EL (cell line): ENCODE results near the gene TMPRSS9.
"Not testable (repeated sequence)": the region's sequence is repeated elsewhere in the genome, so short reads cannot be mapped to it uniquely, and the experiment has no call there.

Experiments used
- DNase-seq: peaks from one replicate; pipeline ENCODE4 v3.0.0-alpha.2; 2016

Gene TMPRSS9

DNA sequence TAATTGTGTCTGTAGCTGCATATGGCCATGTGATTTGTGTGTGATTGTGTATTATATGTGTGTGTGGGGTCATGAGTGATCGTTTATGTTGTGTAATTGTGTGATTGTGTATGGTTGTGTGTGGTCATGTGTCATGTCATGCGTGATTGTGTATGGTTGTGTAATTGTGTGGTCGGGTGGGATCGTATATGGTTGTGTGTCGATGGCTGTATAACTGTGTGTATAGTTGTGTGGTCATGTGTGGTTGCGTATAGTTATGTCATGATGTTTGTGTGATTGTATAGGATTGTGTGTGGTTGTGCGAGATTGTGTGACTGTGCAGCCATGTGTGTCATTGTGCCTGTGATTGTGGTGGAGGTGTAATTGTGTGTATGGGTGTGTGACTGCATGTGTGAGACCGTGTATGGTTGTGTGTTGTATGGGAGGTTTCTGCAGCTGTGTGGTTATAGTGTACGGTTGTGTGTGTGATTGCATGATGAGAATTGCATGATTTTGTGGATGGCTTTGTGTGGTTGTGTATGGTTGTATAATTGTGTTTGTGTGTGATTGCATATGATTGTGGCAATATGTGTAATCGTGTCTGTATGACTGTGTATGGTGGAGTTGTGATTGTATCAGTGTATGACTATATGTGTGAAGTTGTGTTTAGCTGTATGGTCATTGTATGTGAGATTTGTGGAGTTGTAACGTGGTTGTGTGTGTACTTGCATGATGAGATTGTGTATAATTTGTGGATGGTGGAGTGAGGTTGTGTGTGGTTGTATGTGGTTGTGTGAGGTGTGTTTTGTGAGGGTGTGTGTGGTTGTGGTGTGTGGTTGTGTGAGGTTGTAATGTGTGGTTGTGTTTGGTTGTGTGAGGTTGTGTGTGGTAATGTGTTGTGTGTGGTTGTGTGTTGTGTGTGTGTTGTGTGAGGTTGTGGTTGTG lies 2.2 kb downstream of the TMPRSS9 start:
- no peak for DNase-seq

- no peak for DNase-seq
These were observed 2.9 kb downstream of the TMPRSS9 start for GRCh38 chr19:2362970-2363300.

- no peak for DNase-seq
These were observed 3.4 kb downstream of the TMPRSS9 start for GRCh38 chr19:2363419-2363818.

DNA sequence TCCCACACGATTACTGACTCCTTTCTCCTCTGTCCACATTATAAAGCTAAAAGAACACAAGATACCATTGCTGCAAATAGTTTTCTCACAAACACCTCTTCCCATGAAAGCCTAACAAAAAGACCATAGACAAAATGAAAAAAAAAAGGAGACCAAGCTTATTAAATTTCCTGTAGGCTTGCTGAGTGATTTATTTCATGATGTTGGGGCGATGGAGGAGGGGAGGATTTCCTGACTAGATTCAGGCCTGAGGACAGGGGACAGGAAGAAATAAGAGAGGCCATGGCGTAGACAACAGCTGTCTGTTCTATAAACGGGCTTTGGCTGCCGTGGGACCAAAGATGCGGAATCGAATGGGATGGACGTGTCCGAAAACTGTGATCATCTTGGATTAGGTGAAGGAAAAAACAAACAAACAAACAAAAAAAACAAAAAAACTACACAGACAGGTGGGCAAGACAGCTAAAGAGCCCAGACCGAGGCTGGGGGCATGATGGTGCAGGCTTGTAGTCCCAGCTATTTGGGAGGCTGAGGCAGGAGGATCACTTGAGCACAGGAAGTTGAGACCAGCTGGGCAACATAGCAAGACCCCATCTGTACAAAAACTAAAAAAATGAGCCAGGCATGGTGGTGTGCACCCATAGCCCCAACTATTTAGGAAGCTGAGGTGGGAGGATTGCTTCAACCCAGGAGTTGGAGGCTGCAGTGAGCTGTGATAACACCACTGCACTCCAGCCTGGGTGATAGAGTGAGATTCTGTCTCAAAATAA lies 5.3 kb downstream of the TMPRSS9 start:
- no peak for DNase-seq

- peak; percentile 83 for DNase-seq
These were observed 11.6 kb downstream of the TMPRSS9 start for GRCh38 chr19:2371656-2372055.

GRCh38 chr19:2372076-2372612 lies 12.1 kb downstream of the TMPRSS9 start:
- peak; percentile 28 for DNase-seq

DNA sequence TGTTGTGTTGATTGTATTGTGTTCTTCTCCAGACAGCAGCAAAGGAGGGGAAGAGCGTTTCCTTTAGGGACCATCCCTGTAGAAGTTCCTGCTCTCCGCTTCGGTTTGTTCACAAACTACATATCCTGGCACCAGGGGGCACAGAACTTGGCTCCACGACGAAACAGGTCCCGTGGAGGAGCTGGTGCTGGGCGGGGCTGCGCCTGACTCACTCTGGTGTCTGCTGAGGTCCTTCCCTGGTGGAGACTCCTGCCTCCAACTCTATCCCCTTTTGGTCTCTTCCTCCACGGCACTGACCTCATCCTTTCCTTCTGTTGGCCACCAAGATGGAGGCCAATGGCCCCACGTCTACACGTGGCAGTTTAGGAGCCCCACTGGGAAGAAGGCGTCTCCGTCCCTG lies 14.7 kb downstream of the TMPRSS9 start:
- DNase-seq: no peak

DNA sequence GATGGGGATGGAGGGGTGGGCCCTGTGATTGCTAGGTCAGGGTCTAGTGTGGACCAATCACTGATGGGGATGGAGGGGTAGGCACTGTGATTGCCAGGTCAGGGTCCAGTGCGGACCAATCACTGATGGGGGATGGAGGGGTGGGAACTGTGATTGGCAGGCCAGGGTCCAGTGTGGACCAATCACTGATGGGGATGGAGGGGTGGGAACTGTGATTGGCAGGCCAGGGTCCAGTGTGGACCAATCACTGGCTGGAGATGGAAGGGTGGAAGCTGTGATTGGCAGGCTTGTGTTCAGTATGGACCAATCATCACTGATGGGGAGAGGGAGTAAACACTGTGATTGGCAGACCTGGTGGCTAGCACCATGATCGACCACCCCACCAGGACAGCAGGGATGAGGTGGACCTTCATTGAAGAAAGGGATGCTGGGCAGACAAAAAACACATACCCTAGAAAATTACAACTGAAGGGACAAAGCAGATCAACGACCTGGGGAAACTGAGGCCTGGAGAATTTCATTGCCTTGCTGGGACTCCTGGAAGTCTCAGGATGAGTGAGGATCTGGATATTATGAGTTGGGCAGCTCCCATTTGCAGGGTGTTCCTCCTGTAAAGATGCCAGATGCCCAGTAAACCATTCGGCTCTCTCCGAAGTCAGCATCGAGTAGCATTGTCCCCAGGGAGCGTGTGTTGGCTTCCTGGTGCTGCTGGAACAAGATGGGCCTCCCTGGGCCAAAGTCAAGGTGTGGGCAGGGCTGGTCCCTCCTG lies 15.5 kb downstream of the TMPRSS9 start:
- no peak for DNase-seq

DNA sequence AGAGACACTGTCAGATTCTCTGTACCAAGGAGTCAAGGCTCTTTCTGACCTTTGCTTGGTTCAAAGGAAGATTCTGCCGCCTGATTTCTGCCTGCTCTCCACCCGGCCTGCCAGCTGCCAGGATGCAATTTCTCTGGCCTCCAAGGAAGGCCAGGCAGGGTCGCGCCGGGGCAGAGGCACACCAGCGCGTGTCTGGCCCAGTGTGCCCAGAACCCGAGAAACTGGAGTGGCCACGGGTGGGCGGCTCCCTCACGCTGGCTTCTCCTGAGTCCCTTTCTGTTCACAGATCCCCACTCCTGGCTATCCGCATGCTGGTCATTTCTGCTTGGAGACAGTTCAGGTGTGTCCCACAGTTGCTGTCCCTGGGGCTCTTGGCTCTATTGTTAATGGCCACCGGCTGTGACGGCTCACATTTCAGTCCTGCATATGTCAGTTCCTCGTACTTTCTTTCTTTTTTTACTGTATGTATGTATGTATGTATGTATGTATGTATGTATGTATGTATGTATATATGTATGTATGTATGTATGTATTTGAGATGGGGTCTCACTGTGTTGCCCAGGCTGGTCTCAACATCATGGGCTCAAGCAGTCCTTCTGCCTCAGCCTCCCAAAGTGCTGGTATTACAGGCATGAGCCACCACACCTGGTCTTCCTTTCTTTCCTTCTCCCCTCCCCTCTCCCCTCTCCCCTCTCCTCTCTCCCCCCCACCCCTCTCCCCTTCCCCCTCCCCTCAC lies 16.9 kb downstream of the TMPRSS9 start:
- no peak for DNase-seq

DNA sequence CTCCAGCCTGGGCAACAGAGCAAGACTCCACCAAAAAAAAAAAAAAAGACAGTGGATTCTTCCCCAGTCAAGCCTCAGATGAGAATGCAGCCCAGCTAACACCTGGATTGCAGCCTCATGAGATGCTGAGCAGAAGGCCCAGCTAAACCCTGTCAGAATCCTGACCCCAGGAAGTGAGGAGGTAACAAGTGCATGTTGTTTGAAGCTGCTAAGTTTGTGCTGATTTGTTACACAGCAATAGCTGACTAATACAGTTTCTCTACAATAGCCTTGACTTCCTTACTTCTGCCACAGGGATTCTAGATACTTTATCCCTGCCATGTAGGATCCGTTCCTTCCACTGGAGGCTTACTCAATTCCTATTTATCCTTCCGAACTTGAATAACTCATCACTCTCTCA lies 20.5 kb downstream of the TMPRSS9 start:
- no peak for DNase-seq

- no peak for DNase-seq
These were observed 21.2 kb downstream of the TMPRSS9 start for GRCh38 chr19:2381148-2381820.

- DNase-seq: no peak
These were observed 22.6 kb downstream of the TMPRSS9 start for GRCh38 chr19:2382530-2383222.

DNA sequence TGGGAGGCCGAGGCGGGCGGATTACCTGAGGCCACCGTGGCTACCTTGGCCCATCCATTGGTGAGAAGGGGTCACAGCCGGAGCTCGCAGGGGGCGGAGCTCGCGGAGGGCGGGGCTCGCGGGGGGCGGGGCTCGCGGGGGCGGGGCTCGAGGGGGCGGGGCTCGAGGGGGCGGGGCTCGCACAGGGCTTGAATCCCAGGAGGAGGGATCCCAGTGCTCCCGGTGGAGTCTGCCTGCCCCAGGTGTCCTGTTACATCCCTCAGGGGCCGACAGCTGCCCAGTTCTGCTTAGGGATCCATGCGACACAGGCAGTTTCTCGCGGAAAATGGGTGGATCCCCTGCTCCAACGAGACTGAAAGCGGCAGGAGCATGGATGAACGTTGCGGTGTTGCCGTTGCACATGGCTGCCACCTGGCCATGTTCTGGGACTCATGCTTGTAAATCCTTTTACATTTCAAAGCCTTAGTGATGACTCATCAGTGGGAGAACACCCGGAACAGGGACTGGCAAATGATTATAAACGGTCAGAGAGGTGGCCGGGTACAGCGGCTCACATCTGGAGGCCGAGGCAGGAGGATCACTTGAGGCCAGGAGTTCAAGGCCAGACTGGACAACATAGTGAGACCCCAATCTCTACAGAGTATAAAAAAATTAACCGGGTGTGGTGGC lies 25.1 kb downstream of the TMPRSS9 start:
- peak; percentile 87 for DNase-seq

DNA sequence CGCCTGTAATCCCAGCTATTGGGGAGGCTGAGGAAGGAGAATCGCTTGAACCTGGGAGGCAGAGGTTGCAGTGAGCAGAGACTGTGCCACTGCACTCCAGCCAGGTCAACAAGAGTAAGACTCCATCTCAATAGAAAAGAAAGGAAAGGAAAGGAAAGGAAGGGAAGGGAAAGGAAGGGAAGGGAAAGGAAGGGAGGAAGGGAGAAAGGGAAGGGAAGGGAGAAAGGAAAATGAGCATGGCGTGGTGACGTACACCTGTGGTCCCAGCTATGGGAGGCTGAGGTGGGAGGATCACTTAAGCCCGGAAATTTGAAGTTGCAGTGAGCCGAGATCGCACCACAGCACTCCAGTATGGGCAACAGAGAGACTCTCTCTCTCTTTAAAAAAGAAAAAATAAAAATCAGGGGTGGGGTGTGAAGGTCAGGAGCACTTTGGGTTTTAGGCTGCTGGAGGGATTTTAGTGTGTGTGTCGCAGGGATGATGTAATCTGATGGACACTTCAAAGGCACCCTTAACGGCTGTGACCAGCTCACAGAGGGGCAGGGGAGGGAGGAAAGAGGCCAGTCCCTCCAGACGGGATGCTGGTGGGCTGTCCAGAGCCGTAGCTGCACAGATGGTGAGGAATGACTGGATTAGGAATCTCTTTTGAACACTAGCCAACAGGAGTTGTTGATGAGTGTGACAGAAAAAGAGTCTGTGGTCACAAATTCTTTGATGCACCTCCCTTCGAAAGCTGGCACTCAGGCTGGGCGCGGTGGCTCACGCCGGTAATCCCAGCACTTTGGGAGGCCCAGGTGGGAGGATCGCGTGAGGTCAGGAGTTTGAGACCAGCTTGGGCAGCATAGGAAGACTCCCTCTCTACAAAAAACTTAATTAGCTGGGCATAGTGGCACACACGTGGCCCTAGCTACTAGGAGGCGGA lies 27.6 kb downstream of the TMPRSS9 start:
- DNase-seq: no peak

- no peak for DNase-seq
These were observed 29.5 kb downstream of the TMPRSS9 start for GRCh38 chr19:2389594-2389993.

- peak; percentile 67 for DNase-seq
These were observed 31.2 kb downstream of the TMPRSS9 start for GRCh38 chr19:2391118-2391725.

- no peak for DNase-seq
These were observed 32.3 kb downstream of the TMPRSS9 start for GRCh38 chr19:2392366-2392765.

- not testable (repeated sequence) for DNase-seq
These were observed 32.8 kb downstream of the TMPRSS9 start for GRCh38 chr19:2392899-2393298.

- DNase-seq: no peak
These were observed 34.0 kb downstream of the TMPRSS9 start for GRCh38 chr19:2394054-2394441.
